ENCODE data around the gene RAB44.

RAB44 gene

GRCh38 chr6:36733300-36733699, 35.7 kb downstream of the RAB44 start:
- DNase-seq: no peak

- DNase-seq: no peak
Measured at GRCh38 chr6:36734486-36735060, 36.9 kb downstream of the RAB44 start.

GRCh38 chr6:36735110-36736071, 37.8 kb downstream of the RAB44 start:
- no peak for DNase-seq

- no peak for DNase-seq
Measured at GRCh38 chr6:36737043-36737785, 39.6 kb downstream of the RAB44 start.

GRCh38 chr6:36738108-36738507, 40.5 kb downstream of the RAB44 start:
- no peak for DNase-seq

GRCh38 chr6:36739947-36740817, 42.6 kb downstream of the RAB44 start:
- no peak for DNase-seq

- no peak for DNase-seq
Measured at GRCh38 chr6:36740818-36741179, 43.2 kb downstream of the RAB44 start.

- DNase-seq: no peak
Measured at GRCh38 chr6:36742146-36742545, 44.5 kb downstream of the RAB44 start.

- no peak for DNase-seq
Measured at GRCh38 chr6:36743032-36743431, 45.4 kb downstream of the RAB44 start.

GRCh38 chr6:36743538-36744303, 46.1 kb downstream of the RAB44 start:
- no peak for DNase-seq

GRCh38 chr6:36744304-36744673, 46.7 kb downstream of the RAB44 start:
- DNase-seq: no peak

GRCh38 chr6:36745283-36745682, 47.7 kb downstream of the RAB44 start:
- DNase-seq: no peak

- DNase-seq: no peak
Measured at GRCh38 chr6:36745836-36746235, 48.2 kb downstream of the RAB44 start.

GRCh38 chr6:36746251-36746650, 48.6 kb downstream of the RAB44 start:
- no peak for DNase-seq

- no peak for DNase-seq
Measured at GRCh38 chr6:36749829-36750489, 52.3 kb downstream of the RAB44 start.

GRCh38 chr6:36751091-36751490, 53.5 kb downstream of the RAB44 start:
- DNase-seq: no peak

- DNase-seq: no peak
Measured at GRCh38 chr6:36751833-36752186, 54.2 kb downstream of the RAB44 start.

- DNase-seq: no peak
Measured at GRCh38 chr6:36752187-36752885, 54.7 kb downstream of the RAB44 start.

GRCh38 chr6:36752886-36753506, 55.4 kb downstream of the RAB44 start:
- no peak for DNase-seq

GRCh38 chr6:36753671-36754405, 56.2 kb downstream of the RAB44 start:
- no peak for DNase-seq

Data from activated T-cell treated with anti-CD3 and anti-CD28 coated beads for 4 hours (primary cell).